HK-2 (cell line): Measurements from ENCODE around the gene PCDHGA2.
"Not testable (repeated sequence)": the region's sequence is repeated elsewhere in the genome, so short reads cannot be mapped to it uniquely, and the experiment has no call there.

ENCODE experiments used
- DNase-seq: peaks from one replicate; pipeline ENCODE4 v3.0.0-alpha.2; 2018; ENCODE audit not compliant: unreplicated experiment

Gene PCDHGA2

DNA sequence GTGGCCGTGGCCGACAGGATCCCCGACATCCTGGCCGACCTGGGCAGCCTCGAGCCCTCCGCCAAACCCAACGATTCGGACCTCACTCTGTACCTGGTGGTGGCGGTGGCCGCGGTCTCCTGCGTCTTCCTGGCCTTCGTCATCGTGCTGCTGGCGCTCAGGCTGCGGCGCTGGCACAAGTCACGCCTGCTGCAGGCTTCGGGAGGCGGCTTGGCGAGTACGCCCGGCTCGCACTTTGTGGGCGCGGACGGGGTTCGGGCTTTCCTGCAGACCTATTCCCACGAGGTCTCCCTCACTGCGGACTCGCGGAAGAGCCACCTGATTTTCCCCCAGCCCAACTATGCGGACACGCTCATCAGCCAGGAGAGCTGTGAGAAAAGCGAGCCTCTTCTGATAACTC, 7.5 kb downstream of the PCDHGA2 start:
- DNase-seq, result not testable (repeated sequence)

DNA sequence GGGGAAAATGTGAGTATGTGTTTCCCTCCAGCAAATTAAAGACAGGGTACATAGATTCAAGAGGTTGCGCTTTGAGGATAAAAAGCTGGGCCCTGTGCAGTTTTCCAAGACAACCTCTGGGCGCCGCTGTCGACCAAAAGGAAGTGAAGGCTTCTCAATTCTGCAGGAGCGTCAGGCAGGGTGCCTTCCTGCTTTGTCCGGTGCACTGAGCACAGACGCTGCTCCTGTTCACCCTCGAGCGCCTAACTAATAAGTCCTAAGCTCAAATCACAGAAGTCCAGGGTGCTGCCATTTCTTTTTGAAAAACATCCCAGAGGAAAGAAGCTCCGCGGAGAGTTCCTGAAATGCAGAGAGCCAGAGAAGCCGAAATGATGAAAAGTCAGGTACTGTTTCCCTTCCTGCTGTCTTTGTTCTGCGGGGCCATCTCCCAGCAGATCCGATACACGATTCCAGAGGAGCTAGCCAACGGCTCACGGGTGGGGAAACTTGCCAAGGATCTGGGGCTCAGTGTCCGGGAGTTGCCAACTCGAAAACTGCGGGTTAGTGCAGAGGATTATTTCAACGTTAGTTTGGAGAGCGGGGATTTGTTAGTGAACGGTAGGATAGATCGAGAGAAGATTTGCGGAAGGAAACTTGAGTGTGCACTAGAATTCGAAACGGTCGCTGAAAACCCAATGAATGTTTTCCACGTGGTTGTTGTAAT, 11.5 kb downstream of the PCDHGA2 start, which contains the start of gene PCDHGB1:
TSS of gene PCDHGB1 (plus strand) at position 183 of the 703 bp plus-strand sequence. CDS start at position 345, 162 bp downstream.
- DNase-seq, result peak; percentile 10

DNA sequence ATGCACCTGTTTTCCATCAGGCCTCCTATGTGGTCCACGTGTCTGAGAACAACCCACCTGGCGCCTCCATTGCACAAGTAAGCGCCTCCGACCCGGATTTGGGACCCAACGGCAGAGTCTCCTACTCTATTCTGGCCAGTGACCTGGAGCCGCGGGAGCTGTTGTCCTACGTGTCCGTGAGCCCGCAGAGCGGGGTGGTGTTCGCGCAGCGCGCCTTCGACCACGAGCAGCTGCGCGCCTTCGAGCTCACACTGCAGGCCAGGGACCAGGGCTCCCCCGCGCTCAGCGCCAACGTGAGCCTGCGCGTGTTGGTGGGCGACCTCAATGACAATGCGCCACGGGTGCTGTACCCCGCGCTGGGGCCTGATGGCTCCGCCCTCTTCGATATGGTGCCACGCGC, 13.0 kb downstream of the PCDHGA2 start:
- no peak for DNase-seq

DNA sequence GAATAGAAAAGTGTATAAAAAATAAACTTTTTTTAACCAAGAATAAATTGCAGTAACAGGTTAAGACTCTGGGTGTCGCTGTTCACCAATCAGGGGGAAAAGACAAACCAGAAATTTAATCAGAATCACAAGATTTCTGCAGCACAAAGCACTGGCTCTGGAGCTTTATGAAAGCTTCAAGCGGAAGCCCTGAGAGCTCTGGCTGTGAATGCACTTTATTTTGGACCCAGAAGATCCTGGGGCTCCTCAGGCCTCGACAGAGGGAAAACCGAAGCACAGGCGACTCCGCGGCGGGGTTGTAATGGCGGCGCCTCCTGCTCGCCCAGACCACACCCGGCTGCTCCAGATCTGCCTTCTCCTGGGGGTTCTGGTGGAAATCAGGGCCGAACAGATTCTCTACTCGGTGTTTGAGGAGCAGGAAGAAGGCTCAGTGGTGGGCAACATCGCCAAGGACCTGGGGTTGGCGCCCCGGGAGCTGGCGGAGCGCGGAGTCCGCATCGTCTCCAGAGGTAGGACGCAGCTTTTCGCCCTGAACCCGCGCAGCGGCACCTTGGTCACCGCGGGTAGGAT, 16.4 kb downstream of the PCDHGA2 start, which contains the start of gene PCDHGA4:
TSS of gene PCDHGA4 (plus strand) at position 122 of the 570 bp plus-strand sequence. CDS start at position 209, 87 bp downstream.
- DNase-seq, result no peak

DNA sequence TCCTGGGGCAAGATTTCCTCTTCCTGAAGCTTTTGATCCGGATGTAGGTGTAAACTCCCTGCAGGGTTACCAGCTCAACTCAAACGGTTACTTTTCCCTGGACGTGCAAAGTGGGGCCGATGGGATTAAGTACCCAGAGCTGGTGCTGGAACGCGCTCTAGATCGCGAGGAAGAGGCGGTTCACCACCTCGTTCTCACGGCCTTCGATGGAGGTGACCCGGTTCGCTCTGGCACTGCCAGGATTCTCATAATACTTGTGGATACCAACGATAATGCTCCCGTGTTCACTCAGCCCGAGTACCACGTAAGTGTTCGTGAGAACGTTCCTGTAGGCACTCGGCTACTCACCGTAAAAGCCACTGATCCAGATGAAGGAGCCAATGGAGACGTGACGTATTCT, 17.1 kb downstream of the PCDHGA2 start:
- no peak for DNase-seq

DNA sequence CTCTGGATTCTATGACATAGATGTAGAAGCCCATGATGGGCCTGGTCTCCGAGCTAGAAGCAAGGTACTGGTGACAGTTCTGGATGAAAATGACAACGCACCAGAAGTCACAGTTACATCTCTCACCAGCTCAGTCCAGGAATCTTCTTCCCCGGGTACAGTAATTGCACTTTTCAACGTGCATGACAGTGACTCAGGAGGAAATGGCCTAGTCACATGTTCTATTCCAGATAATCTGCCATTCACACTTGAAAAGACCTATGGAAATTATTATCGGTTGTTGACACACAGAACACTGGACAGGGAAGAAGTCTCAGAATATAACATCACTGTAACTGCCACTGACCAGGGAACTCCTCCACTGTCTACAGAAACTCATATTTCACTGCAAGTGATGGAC, 17.6 kb downstream of the PCDHGA2 start:
- DNase-seq, result no peak

DNA sequence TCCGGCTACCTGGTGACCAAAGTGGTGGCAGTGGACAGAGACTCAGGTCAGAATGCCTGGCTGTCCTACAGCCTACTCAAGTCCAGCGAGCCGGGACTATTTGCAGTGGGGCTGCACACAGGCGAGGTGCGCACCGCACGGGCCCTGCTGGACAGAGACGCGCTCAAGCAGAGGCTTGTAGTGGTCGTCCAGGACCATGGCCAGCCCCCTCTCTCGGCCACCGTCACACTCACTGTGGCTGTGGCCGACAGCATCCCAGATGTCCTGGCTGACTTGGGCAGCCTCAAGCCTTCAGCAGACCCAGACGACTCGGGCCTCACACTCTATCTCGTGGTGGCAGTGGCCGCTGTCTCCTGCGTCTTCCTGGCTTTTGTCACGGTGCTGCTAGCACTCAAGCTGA, 18.4 kb downstream of the PCDHGA2 start:
- DNase-seq, result no peak

DNA sequence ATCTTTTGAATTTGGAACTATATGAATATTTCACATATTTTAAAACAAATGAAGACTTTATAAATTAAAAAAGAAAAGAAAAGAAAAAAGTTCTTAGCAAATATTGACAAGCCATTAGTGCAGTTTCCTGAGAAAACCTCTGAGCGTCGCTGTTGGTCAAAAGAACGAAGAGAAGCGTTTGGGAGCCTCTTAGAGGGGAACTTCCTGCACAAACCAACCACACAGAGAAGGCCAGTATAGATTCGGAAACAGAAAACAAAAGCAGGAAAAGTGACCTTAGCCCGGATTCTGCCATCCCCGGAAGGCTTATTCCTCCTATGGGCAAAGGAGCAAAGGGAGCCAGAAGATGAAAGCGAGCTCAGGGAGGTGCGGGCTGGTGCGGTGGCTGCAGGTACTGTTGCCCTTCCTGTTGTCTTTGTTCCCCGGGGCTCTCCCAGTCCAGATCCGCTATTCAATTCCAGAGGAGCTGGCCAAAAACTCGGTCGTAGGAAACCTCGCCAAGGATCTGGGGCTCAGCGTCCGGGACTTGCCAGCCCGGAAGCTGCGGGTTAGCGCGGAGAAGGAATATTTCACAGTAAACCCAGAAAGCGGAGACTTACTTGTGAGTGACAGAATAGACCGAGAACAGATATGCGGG, 21.3 kb downstream of the PCDHGA2 start, which contains the start of gene PCDHGB2:
TSS of gene PCDHGB2 (plus strand) at position 205 of the 637 bp plus-strand sequence. CDS start at position 347, 142 bp downstream.
- DNase-seq, result no peak

DNA sequence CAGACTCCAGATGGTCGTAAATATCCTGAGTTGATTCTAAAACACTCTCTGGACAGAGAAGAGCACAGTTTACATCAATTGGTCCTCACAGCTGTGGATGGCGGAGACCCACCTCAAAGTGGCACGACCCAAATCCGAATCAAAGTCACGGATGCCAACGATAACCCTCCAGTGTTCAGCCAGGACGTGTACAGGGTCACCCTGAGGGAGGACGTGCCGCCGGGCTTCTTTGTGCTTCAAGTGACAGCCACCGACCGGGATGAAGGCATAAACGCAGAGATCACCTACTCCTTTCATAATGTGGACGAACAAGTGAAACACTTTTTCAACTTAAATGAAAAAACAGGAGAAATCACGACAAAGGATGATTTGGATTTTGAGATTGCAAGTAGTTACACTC, 22.1 kb downstream of the PCDHGA2 start:
- DNase-seq, result no peak

DNA sequence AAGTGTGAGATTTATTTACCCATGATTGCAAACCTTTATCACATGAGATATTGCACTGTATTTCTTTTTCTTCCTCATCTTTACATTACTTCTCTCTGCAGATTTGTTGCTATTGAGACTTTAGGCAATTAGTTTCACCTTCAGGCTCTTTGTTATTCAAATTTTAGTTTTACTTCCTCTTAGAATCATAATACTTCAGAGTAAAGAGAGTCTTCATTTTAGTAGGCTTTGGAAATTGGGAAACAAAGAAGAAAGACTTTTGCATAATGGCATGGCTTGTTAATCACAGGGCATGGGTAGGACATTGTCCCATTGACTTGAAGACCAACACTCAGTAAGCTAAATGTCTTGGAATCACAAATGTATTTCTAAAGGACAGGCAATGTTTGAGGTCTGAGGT, 24.2 kb downstream of the PCDHGA2 start:
- DNase-seq, result no peak

DNA sequence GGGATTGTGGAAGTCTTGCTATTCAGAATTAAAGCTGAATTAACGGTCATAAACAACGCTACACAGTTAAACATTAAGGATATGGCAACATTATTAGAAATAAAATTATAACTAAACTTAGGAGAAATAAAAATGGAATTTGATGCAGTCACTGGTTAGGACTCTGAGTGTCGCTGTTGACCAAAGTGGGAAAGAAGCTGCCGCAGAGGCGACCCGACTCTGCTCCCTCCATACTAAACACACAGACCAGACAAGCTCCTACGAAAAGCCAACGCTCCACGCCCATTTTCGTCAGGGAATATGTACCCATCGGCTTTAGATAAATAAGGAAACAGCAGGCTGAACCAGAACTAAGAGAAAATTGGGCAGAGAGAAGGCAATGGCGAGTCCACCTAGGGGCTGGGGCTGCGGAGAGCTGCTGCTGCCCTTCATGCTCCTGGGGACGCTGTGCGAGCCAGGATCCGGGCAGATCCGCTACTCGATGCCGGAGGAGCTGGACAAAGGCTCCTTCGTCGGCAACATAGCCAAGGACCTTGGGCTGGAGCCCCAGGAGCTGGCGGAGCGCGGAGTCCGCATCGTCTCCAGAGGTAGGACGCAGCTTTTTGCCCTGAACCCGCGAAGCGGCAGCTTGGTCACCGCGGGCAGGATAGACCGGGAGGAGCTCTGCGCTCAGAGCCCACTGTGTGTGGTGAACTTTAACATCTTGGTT, 25.5 kb downstream of the PCDHGA2 start, which contains the start of gene PCDHGA5:
TSS of gene PCDHGA5 (plus strand) at position 211 of the 709 bp plus-strand sequence. CDS start at position 380, 169 bp downstream.
- no peak for DNase-seq

DNA sequence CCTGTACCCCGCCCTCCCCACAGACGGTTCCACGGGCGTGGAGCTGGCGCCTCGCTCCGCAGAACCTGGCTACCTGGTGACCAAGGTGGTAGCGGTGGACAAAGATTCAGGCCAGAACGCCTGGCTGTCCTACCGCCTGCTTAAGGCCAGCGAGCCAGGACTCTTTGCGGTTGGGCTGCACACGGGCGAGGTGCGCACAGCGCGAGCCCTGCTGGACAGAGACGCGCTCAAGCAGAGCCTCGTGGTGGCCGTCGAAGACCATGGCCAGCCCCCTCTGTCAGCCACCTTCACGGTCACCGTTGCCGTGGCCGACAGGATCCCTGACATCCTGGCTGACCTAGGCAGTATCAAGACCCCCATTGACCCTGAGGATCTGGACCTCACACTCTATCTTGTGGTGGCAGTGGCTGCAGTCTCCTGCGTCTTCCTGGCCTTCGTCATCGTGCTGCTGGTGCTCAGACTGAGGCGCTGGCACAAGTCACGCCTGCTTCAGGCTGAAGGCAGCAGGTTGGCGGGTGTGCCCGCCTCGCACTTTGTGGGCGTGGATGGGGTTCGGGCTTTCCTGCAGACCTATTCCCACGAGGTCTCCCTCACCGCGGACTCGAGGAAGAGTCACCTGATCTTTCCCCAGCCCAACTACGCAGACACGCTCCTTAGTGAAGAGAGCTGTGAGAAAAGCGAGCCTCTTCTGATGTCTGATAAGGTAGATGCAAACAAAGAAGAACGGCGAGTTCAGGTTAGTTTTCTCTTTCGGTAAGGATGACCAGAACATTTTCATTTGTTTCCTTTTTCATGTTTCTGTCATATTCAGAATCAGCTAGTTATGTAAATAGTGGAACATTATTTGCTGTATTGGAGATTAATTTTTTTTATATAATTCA, 27.7 kb downstream of the PCDHGA2 start:
- DNase-seq, result no peak

DNA sequence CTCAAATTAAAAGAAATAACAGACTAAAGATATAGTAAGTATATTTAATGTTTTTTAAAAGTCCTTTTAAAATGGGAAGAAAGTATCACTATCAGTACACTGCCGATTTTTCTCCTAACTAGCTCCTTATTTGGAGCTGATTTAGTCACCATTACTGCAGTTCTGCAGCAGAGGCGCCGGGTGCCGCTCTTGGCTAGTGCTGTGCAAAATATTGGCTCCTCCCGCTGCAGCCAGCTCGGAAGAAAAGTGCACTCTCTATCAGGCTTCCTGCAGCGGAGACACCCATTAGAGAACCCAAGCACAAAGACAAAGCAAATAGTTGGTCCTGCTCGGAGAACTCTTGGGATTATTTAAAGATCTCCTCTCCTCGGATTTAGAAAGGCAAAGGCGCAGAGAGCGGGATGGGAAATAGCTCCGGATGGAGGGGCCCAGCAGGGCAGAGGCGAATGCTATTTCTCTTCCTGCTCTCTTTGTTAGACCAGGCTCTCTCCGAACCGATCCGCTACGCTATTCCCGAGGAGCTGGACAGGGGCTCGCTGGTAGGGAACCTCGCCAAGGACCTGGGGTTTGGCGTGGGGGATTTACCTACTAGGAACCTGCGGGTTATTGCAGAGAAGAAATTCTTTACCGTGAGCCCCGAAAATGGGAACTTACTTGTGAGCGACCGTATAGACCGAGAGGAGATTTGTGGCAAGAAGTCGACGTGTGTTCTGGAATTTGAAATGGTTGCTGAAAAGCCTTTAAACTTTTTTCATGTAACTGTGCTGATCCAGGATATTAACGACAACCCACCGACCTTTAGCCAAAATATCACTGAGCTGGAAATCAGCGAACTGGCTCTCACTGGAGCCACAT, 31.7 kb downstream of the PCDHGA2 start, which contains the start of gene PCDHGB3:
TSS of gene PCDHGB3 (plus strand) at position 249 of the 855 bp plus-strand sequence. CDS start at position 402, 153 bp downstream.
- DNase-seq, result no peak

DNA sequence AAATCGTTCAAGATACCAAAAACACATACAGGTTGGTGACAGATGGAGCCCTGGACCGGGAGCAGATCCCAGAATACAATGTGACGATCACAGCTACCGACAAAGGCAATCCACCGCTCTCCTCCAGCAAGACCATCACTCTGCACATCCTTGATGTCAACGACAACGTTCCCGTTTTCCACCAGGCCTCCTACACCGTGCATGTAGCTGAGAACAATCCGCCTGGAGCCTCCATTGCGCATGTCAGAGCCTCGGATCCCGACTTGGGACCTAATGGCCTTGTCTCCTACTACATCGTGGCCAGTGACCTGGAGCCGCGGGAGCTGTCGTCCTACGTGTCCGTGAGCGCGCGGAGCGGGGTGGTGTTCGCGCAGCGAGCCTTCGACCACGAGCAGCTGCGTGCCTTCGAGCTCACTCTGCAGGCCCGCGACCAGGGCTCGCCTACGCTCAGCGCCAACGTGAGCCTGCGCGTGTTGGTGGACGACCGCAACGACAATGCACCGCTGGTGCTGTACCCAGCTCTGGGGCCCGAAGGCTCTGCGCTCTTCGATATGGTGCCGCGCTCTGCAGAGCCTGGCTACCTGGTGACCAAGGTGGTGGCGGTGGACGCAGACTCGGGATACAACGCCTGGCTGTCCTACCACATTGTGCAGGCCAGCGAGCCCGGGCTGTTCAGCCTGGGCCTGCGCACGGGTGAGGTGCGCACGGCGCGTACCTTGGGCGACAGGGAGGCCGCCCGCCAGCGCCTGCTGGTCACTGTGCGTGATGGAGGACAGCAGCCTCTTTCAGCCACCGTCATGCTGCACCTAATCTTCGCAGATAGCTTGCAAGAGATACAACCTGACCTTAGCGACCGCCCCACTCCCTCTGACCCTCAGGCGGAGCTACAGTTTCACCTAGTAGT, 33.3 kb downstream of the PCDHGA2 start:
- DNase-seq, result no peak

DNA sequence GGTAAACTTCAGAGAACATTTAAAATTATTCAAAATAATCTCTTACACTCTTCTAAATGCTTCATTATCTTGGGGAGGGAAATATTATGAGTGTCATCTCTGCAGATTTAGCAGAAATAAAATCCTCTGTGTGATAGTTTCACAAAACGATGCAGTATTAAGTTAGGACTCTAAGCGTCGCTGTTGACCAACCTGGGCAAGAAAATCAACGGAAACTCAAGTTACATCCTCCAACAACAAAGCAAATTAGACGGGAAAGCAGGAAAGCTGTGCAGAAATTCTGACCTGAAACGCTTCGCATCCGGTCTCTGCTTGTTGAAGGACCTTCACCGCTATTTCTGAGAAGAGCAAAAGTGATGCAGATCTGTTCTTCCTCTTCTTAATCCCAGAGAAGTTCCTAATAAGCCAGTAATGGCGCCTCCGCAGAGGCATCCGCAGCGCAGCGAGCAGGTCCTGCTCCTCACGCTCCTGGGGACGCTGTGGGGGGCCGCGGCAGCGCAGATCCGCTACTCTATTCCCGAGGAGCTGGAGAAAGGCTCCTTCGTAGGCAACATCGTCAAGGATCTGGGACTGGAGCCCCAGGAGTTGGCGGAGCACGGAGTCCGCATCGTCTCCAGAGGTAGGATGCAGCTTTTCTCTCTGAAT, 35.2 kb downstream of the PCDHGA2 start, which contains the start of gene PCDHGA6:
TSS of gene PCDHGA6 (plus strand) at position 219 of the 645 bp plus-strand sequence. CDS start at position 412, 193 bp downstream.
- DNase-seq, result no peak

DNA sequence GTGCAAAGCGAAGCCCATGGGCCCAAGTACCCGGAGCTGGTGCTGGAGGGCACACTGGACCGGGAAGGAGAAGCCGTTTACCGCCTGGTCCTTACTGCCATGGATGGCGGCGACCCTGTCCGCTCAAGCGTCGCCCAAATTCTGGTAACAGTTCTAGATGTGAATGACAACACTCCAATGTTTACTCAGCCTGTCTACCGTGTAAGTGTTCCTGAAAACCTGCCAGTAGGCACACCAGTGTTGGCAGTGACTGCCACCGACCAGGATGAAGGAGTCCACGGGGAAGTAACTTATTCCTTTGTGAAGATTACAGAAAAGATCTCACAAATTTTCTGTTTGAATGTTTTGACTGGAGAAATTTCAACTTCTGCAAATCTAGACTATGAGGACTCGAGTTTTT, 36.1 kb downstream of the PCDHGA2 start:
- DNase-seq, result no peak

DNA sequence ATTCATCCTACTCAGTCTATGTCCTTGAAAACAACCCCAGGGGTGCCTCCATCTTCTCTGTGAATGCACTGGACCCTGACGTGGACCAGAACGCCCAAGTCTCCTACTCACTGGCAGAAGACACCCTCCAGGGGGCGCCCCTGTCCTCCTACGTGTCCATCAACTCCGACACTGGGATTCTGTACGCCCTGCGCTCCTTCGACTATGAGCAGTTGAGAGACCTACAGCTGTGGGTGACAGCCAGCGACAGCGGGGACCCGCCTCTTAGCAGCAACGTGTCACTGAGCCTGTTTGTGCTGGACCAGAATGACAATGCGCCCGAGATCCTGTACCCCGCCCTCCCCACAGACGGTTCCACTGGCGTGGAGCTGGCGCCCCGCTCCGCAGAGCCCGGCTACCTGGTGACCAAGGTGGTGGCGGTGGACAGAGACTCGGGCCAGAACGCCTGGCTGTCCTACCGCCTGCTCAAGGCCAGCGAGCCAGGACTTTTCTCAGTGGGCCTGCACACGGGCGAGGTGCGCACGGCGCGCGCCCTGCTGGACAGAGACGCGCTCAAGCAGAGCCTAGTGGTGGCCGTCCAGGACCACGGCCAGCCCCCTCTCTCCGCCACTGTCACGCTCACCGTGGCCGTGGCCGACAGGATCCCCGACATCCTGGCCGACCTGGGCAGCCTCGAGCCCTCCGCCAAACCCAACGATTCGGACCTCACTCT, 37.0 kb downstream of the PCDHGA2 start:
- DNase-seq, result not testable (repeated sequence)
